ENCODE measurements around the gene C1orf232. TPM values are rescaled to one million over a fixed set of nuclear protein-coding genes. Genes with fewer than 3 reads are reported as not detected.
A peak's percentile ranks its signal among the peaks of the same experiment; 100 is the strongest.

Gene C1orf232
- total and polyA plus RNA-seq, 2 experiments from 2014 or later: not detected

DNA sequence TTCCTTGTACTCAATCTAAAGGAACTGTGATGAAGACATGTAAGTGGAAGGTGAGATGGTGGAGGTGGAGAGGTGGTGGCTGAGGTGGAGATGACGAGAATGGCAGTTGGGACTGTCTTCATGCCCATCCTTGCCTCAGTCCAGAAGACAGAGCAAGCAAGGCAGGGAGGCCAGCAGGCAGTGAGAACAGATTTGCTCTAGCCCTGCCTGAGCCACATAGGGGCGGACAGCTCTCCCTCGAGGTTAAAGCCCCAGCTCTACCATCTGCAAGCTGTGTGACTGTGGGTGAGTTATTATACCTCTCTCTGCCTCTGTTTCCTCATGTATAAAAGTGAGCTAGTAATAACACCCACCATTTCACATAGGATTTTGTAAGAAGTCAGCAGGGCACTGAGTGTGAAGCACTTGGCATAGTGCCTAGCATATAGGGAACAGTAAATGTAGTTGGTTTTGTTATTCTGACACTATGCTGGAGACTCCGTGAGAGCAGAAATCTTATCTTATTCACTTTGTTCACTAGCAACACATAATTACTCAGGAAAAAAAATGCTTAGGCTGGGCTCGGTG is 14.7 kb downstream of the C1orf232 start:
- WGBS, 2 experiments (ENCODE audit: low coverage in 1 of 2, low lambda C conversion rate in 2 of 2, missing lambda C conversion rate in 2 of 2): 43 to 45% methylated on average over 5 of the region's 5 CpGs
- Histone ChIP-seq H3K4me3 (no peak overlapping the region), H2AFZ (no peak overlapping the region), H3K4me2 (ENCODE audit: unreplicated experiment) (no peak overlapping the region), H3K27ac (no peak overlapping the region), H3K9me3 (ENCODE audit: low read depth) (no peaks in the 10 kb centered on the region), H3K9me2 (ENCODE audit: insufficient read depth) (no peaks in the 10 kb centered on the region), H3K79me2 (ENCODE audit: insufficient read depth) (no peaks in the 10 kb centered on the region), H3K9ac (no peak overlapping the region), H3K4me1 (ENCODE audit: insufficient read depth) (no peaks in the 10 kb centered on the region), H3F3A (ENCODE audit: insufficient read depth) (no peaks in the 10 kb centered on the region), H4K20me1 (ENCODE audit: insufficient read depth) (no peaks in the 10 kb centered on the region), H3K36me3 (ENCODE audit: low read depth) (no peaks in the 10 kb centered on the region), H3K27me3 (replicated peaks; ENCODE audit: insufficient read depth) (peaks cover 32% of the 10 kb centered on the region)
- in situ Hi-C loops (cut with MboI): no loop called here
- no peak for TF ChIP-seq EZH2phosphoT487 (IDR thresholded peaks at IDR 0.05; ENCODE audit: insufficient read depth, low read depth)
- no peak for TF ChIP-seq EZH2 (IDR thresholded peaks at IDR 0.05; ENCODE audit: insufficient read depth, poor library complexity, severe bottlenecking)
- no peak for DNase-seq

DNA sequence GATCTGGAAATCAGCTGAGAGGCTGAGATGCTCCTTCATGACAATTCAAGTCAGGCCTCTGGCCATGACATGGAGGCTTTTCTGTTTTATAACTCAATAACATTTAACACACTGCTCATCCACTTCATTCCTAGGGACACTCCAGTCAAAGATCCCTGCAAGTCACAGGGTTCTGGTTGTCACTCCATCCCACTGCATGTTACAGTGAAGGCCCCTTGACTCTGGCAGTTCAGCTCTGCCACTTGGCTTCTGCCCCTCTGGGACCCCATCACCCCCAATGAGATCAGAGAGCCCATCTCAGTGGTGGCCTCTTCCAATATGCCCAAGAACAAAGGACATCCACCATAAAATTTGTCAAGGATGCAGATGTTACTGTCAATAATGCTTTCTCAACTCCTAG is 19.9 kb downstream of the C1orf232 start:
- in situ Hi-C loops (cut with MboI): no loop called here
- Histone ChIP-seq H4K20me1 (ENCODE audit: insufficient read depth) (no peaks in the 10 kb centered on the region), H3F3A (ENCODE audit: insufficient read depth) (no peaks in the 10 kb centered on the region)

GRCh38 chr1:26145960-26146294 is 22.8 kb downstream of the C1orf232 start:
- TF ChIP-seq EZH2 (IDR thresholded peaks at IDR 0.05; ENCODE audit: insufficient read depth, poor library complexity, severe bottlenecking) (no peak), EZH2phosphoT487 (IDR thresholded peaks at IDR 0.05; ENCODE audit: insufficient read depth, low read depth) (no peak)
- WGBS, 2 experiments (ENCODE audit: low coverage in 1 of 2, low lambda C conversion rate in 2 of 2, missing lambda C conversion rate in 2 of 2): 2 to 5% methylated on average over 6 of the region's 6 CpGs
- peaks cover 29% of the 10 kb centered on the region for H3K27me3 ChIP-seq (replicated peaks; ENCODE audit: insufficient read depth)
- H3K9me2 ChIP-seq (ENCODE audit: insufficient read depth): no peaks in the 10 kb centered on the region
- DNase-seq: no peak
- H3K9me3 ChIP-seq (ENCODE audit: low read depth): no peaks in the 10 kb centered on the region
- no peaks in the 10 kb centered on the region for H3F3A ChIP-seq (ENCODE audit: insufficient read depth)
- H3K4me1 ChIP-seq (ENCODE audit: insufficient read depth): no peaks in the 10 kb centered on the region
- no peaks in the 10 kb centered on the region for H3K36me3 ChIP-seq (ENCODE audit: low read depth)
- H4K20me1 ChIP-seq (ENCODE audit: insufficient read depth): no peaks in the 10 kb centered on the region
- in situ Hi-C loops (cut with MboI): no loop called here
- no peak overlapping the region for H3K4me3 ChIP-seq
- no peaks in the 10 kb centered on the region for H3K79me2 ChIP-seq (ENCODE audit: insufficient read depth)
- H2AFZ ChIP-seq: no peak overlapping the region
- no peak overlapping the region for H3K4me2 ChIP-seq (ENCODE audit: unreplicated experiment)
- no peak overlapping the region for H3K9ac ChIP-seq
- H3K27ac ChIP-seq: no peak overlapping the region

More for the DNA sequence above, 19.9 kb downstream of the C1orf232 start:
- Histone ChIP-seq H3K4me2 (ENCODE audit: unreplicated experiment) (no peak overlapping the region), H2AFZ (no peak overlapping the region), H3K79me2 (ENCODE audit: insufficient read depth) (no peaks in the 10 kb centered on the region), H3K9me3 (ENCODE audit: low read depth) (no peaks in the 10 kb centered on the region), H3K27me3 (replicated peaks; ENCODE audit: insufficient read depth) (peaks cover 47% of the 10 kb centered on the region), H3K9ac (no peak overlapping the region), H3K36me3 (ENCODE audit: low read depth) (no peaks in the 10 kb centered on the region), H3K4me3 (no peak overlapping the region), H3K27ac (no peak overlapping the region), H3K9me2 (ENCODE audit: insufficient read depth) (no peaks in the 10 kb centered on the region), H3K4me1 (ENCODE audit: insufficient read depth) (no peaks in the 10 kb centered on the region)
- no peak for DNase-seq
- TF ChIP-seq EZH2 (IDR thresholded peaks at IDR 0.05; ENCODE audit: insufficient read depth, poor library complexity, severe bottlenecking) (no peak), EZH2phosphoT487 (IDR thresholded peaks at IDR 0.05; ENCODE audit: insufficient read depth, low read depth) (no peak)

DNA sequence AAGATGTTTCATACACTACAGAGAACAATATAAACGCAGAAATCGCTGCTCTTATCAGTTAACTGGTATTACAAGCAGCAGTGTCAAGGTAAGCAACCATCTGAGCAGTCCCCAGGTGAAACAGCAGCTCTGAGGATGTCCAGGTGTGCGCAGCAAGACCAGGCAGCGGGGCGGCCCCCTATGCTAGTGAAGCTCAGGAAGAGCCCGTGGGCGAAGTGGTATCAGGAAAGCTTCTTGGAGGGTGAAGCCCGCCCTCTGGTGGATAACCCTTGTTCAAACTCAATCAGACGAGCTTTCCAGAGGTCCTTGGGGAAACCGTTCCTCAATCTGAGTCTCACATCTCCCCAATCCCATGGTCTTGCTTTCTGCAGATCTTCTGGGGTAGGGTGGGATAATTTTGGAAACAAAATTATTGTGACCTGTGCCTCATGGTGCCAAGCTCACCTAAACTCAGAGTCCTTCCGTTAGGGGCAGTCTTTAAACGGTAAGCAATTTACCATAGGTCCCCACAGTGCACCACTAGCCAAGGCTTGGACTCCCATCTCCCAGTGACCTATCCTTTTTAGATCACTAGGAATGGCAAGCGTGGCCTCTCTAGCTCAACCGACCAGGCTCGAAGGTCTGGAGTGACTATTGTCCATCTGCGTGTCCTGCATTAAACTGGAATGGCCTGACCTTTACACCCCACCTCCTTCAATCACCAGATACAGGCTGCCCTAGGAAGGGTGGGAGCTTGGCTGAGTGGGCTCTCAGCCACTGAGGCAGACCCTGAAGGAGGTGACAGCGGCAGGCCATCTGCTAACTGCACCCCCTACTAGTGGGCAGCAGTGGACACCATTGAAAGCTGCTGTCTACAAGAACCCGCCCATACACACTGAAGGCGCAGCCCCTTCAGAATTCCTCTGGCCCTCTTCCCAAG is 23.5 kb downstream of the C1orf232 start:
- 19% methylated on average over 19 of the region's 19 CpGs for WGBS, 2 experiments (ENCODE audit: low coverage in 1 of 2, low lambda C conversion rate in 2 of 2, missing lambda C conversion rate in 2 of 2)
- in situ Hi-C loops (cut with MboI): no loop called here
- no peaks in the 10 kb centered on the region for H3K9me3 ChIP-seq (ENCODE audit: low read depth)
- peak overlapping the region; percentile 47 for H3K4me2 ChIP-seq (ENCODE audit: unreplicated experiment)
- H3K27me3 ChIP-seq (replicated peaks; ENCODE audit: insufficient read depth): peaks cover 23% of the 10 kb centered on the region
- no peaks in the 10 kb centered on the region for H3K36me3 ChIP-seq (ENCODE audit: low read depth)
- no peaks in the 10 kb centered on the region for H3K4me1 ChIP-seq (ENCODE audit: insufficient read depth)
- no peak overlapping the region for H3K27ac ChIP-seq
- H4K20me1 ChIP-seq (ENCODE audit: insufficient read depth): no peaks in the 10 kb centered on the region
- DNase-seq: peak; percentile 89
- H3K9ac ChIP-seq: no peak overlapping the region
- no peaks in the 10 kb centered on the region for H3F3A ChIP-seq (ENCODE audit: insufficient read depth)
- H2AFZ ChIP-seq: peak overlapping the region; percentile 68
- no peak overlapping the region for H3K4me3 ChIP-seq
- no peaks in the 10 kb centered on the region for H3K79me2 ChIP-seq (ENCODE audit: insufficient read depth)
- TF ChIP-seq EZH2 (IDR thresholded peaks at IDR 0.05; ENCODE audit: insufficient read depth, poor library complexity, severe bottlenecking): no peak
- TF ChIP-seq EZH2phosphoT487 (IDR thresholded peaks at IDR 0.05; ENCODE audit: insufficient read depth, low read depth): no peak
- no peaks in the 10 kb centered on the region for H3K9me2 ChIP-seq (ENCODE audit: insufficient read depth)
